ENCODE results near the gene SLC25A45.

The SLC25A45 gene

DNA sequence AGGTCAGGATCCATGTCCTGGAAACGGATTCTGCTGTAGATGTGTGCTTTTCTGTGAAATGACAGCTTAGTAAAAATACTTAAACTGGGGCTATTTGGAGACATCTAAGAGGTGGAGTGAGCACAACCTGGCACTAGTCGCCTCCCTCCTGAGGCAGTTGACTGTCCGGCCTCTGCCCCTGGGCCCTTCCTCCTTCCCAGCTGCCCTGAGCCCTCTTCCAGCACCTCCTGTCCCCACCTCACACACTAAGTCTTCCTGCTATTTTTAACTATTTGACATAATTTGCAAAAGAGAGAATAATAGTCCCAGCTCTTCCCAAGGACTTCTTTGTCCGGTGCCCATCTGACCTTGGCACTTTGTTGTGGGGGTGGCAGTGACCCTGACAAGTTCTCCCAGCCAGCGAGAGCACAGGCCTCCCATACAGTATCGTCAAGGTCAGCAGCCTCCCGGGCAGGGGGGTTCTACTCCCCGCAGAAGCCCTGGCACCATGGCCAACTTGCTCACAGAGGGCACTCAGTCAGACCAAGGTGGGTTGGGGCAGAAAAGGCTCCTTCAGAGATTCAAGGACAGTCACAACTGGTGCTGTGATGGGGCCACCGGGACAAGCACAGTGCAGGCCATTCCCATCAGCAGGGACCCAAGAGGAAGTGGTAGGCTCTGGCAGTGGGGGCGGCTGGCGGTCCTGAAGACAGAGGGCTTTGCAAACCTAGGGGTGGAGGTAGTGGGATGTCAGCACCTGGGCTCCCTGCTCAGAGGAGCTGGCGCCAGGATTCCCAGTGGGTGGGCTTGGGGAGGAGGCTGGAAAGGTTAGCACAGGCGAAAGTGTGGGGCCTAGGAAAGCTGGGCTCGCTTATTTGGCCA lies 34.6 kb upstream of the SLC25A45 start:
- no peaks in the 10 kb centered on the region for H4K20me1 ChIP-seq (ENCODE audit: insufficient read depth, low read length)
- peak overlapping the region; percentile 100 for H3K27ac ChIP-seq (ENCODE audit: low read length)
- H3K36me3 ChIP-seq (replicated peaks; ENCODE audit: insufficient read depth, low read length), result no peaks in the 10 kb centered on the region
- peak; percentile 48 for DNase-seq
- H2AFZ ChIP-seq (ENCODE audit: low read length), result no peak overlapping the region
- peaks cover 32% of the 10 kb centered on the region for H3K4me1 ChIP-seq (ENCODE audit: low read length)
- H3K9me3 ChIP-seq (replicated peaks; ENCODE audit: insufficient read depth, low read length), result no peaks in the 10 kb centered on the region
- no peak for TF ChIP-seq EZH2 (optimal IDR thresholded peaks at IDR 0.05; ENCODE audit: low read depth, low read length)
- no peak for TF ChIP-seq EZH2phosphoT487 (IDR thresholded peaks at IDR 0.05; ENCODE audit: low read length)
- TF ChIP-seq, protein P1, sequence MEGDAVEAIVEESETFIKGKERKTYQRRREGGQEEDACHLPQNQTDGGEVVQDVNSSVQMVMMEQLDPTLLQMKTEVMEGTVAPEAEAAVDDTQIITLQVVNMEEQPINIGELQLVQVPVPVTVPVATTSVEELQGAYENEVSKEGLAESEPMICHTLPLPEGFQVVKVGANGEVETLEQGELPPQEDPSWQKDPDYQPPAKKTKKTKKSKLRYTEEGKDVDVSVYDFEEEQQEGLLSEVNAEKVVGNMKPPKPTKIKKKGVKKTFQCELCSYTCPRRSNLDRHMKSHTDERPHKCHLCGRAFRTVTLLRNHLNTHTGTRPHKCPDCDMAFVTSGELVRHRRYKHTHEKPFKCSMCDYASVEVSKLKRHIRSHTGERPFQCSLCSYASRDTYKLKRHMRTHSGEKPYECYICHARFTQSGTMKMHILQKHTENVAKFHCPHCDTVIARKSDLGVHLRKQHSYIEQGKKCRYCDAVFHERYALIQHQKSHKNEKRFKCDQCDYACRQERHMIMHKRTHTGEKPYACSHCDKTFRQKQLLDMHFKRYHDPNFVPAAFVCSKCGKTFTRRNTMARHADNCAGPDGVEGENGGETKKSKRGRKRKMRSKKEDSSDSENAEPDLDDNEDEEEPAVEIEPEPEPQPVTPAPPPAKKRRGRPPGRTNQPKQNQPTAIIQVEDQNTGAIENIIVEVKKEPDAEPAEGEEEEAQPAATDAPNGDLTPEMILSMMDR (IDR thresholded peaks at IDR 0.05; ENCODE audit: low read length), result no peak
- H3K4me2 ChIP-seq (ENCODE audit: low read depth, low read length), result peak overlapping the region; percentile 99
- H3K9me2 ChIP-seq (replicated peaks; ENCODE audit: insufficient read depth, low read length), result no peaks in the 10 kb centered on the region
- peak overlapping the region; percentile 57 for H3K4me3 ChIP-seq (ENCODE audit: low read length)
- H3K79me2 ChIP-seq (ENCODE audit: low read length), result peaks cover 31% of the 10 kb centered on the region
- H3F3A ChIP-seq (ENCODE audit: insufficient read depth, low read length), result peaks cover 53% of the 10 kb centered on the region
- H3K9ac ChIP-seq (ENCODE audit: low read length), result peak overlapping the region; percentile 100
- H3K27me3 ChIP-seq (replicated peaks; ENCODE audit: insufficient read depth, low read length), result no peaks in the 10 kb centered on the region

GRCh38 chr11:65416341-65416824 lies 33.9 kb upstream of the SLC25A45 start:
- H3K4me3 ChIP-seq (ENCODE audit: low read length), result peak overlapping the region; percentile 57
- H2AFZ ChIP-seq (ENCODE audit: low read length), result peak overlapping the region; percentile 36; the same call in 1 of the 2 replicates
- DNase-seq, result peak; percentile 84
- H3K4me2 ChIP-seq (ENCODE audit: low read depth, low read length), result peak overlapping the region; percentile 99
- peaks cover 47% of the 10 kb centered on the region for H3F3A ChIP-seq (ENCODE audit: insufficient read depth, low read length)
- no peaks in the 10 kb centered on the region for H4K20me1 ChIP-seq (ENCODE audit: insufficient read depth, low read length)
- H3K9me2 ChIP-seq (replicated peaks; ENCODE audit: insufficient read depth, low read length), result no peaks in the 10 kb centered on the region
- peak overlapping the region; percentile 100 for H3K9ac ChIP-seq (ENCODE audit: low read length)
- H3K79me2 ChIP-seq (ENCODE audit: low read length), result peaks cover 24% of the 10 kb centered on the region
- no peaks in the 10 kb centered on the region for H3K36me3 ChIP-seq (replicated peaks; ENCODE audit: insufficient read depth, low read length)
- peak overlapping the region; percentile 100 for H3K27ac ChIP-seq (ENCODE audit: low read length)
- peaks cover 30% of the 10 kb centered on the region for H3K4me1 ChIP-seq (ENCODE audit: low read length)
- no peaks in the 10 kb centered on the region for H3K27me3 ChIP-seq (replicated peaks; ENCODE audit: insufficient read depth, low read length)
- TF ChIP-seq EZH2 (optimal IDR thresholded peaks at IDR 0.05; ENCODE audit: low read depth, low read length) (no peak), EZH2phosphoT487 (IDR thresholded peaks at IDR 0.05; ENCODE audit: low read length) (no peak)
- TF ChIP-seq, protein P1 (IDR thresholded peaks at IDR 0.05; ENCODE audit: low read length), result peak; percentile 95
- no peaks in the 10 kb centered on the region for H3K9me3 ChIP-seq (replicated peaks; ENCODE audit: insufficient read depth, low read length)

- peak overlapping the region; percentile 100; the same call in 1 of the 2 replicates for H3K9ac ChIP-seq (ENCODE audit: low read length)
- peak overlapping the region; percentile 36; the same call in 1 of the 2 replicates for H2AFZ ChIP-seq (ENCODE audit: low read length)
- peak overlapping the region; percentile 57 for H3K4me3 ChIP-seq (ENCODE audit: low read length)
These were observed 33.3 kb upstream of the SLC25A45 start for GRCh38 chr11:65415499-65416340.

More at GRCh38 chr11:65415499-65416340, 33.3 kb upstream of the SLC25A45 start:
- H3K36me3 ChIP-seq (replicated peaks; ENCODE audit: insufficient read depth, low read length), result no peaks in the 10 kb centered on the region
- no peaks in the 10 kb centered on the region for H3K9me2 ChIP-seq (replicated peaks; ENCODE audit: insufficient read depth, low read length)
- TF ChIP-seq, protein P1 (IDR thresholded peaks at IDR 0.05; ENCODE audit: low read length), result no peak
- no peak for TF ChIP-seq EZH2phosphoT487 (IDR thresholded peaks at IDR 0.05; ENCODE audit: low read length)
- H4K20me1 ChIP-seq (ENCODE audit: insufficient read depth, low read length), result no peaks in the 10 kb centered on the region
- no peak for DNase-seq
- peaks cover 26% of the 10 kb centered on the region for H3K4me1 ChIP-seq (ENCODE audit: low read length)
- H3K27ac ChIP-seq (ENCODE audit: low read length), result no peak overlapping the region
- no peaks in the 10 kb centered on the region for H3K27me3 ChIP-seq (replicated peaks; ENCODE audit: insufficient read depth, low read length)
- peaks cover 22% of the 10 kb centered on the region for H3K79me2 ChIP-seq (ENCODE audit: low read length)
- H3F3A ChIP-seq (ENCODE audit: insufficient read depth, low read length), result peaks cover 41% of the 10 kb centered on the region
- peak overlapping the region; percentile 99; the same call in 1 of the 2 replicates for H3K4me2 ChIP-seq (ENCODE audit: low read depth, low read length)
- H3K9me3 ChIP-seq (replicated peaks; ENCODE audit: insufficient read depth, low read length), result no peaks in the 10 kb centered on the region

All from MM.1S (cell line).